Epithelial cell of prostate (primary cell): ENCODE measurements around the gene NFU1.
"Not testable (repeated sequence)": the region's sequence is repeated elsewhere in the genome, so short reads cannot be mapped to it uniquely, and the experiment has no call there.

ENCODE experiments used
- DNase-seq: peaks from one replicate; pipeline ENCODE4 v3.0.0-alpha.2; 2011; ENCODE audit warnings: low read depth, low spot score
- H3K27ac ChIP-seq: fragments of 450-650 bp; 2 replicates; pipeline ENCODE4 v1.5.1; 2017; ENCODE audit warnings: mild to moderate bottlenecking

The NFU1 gene

DNA sequence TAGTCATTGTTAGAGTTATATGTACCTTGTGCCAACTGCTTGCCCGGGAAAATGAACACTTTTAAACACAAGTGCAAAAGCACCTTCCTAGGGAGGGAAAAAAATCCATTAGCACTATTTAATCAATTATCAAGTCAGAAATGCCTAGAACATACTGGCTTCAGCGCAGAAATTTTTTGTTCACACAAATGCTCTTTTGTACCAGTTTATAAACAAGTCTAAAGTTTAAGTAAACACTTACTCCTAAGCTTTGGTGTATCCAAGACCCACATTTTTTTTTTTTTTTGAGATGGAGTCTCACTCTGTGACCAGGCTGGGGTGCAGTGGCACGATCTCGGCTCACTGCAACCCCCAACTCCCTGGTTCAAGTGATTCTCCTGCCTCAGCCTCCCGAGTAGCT is 80.8 kb downstream of the NFU1 start:
- H3K27ac ChIP-seq: no peak overlapping the region
- DNase-seq: no peak

DNA sequence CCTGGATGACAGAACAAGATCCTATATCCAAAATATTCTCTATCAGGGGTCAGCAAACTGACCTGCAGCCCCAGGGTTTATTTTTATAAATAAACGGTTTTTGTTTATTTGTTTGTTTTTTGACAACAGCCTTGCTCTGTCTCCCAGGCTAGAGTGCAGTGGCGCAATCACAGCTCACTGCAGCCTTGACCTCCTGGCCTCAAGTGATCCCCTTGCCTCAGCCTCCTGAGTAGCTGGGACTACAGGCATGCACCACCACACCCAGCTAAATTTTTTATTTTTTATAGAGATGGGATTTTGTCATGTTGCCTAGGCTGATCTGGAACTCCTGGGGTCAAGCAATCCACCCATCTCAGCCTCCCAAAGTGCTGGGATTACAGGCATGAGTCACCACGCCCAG is 82.3 kb downstream of the NFU1 start:
- DNase-seq: not testable (repeated sequence)

DNA sequence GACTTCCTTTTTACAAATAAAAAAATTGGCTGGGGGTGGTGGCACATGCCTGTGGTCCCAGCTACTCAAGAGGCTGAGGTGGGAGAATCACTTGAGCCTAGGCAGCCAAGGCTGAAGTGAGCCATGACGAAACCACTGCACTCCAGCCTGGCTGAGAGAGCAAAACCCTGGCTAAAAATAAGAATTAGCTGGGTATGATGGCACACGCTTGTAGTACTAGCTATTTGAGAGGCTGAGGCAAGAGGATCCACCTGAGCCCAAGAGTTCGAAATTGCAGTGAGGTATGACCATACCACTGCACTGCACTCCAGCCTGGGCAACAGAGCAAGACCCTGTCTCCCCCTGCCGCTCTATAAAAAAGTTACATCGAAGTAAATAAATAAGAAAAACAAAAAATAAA is 83.9 kb downstream of the NFU1 start:
- no peak overlapping the region for H3K27ac ChIP-seq
- no peak for DNase-seq

More for the DNA sequence above, 82.3 kb downstream of the NFU1 start:
- not testable (repeated sequence) for H3K27ac ChIP-seq

DNA sequence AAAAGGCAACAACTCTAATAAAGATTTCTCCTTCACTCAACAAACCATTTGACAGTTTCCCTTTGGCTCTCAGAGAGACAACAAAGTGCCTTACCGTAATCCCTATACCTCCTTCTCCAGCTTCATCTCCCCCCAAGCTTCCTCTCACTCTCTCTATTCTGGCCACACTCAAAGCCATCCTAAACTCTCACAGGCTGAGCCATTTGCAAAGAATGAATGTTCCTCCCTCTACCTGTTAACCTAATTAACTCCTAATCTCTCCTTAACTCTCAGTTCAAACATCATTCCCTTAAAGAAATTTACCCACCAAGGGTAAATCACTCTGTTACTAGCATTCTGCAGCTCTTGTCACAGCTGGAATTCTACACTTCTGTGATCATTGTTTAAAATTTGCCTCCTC is 88.5 kb downstream of the NFU1 start:
- H3K27ac ChIP-seq: no peak overlapping the region
- no peak for DNase-seq
